Gastrocnemius medialis (tissue), 4 donors: ENCODE measurements around the gene RNU6-9. TPM values are rescaled to one million over a fixed set of nuclear protein-coding genes. Genes with fewer than 3 reads are reported as not detected.

Experiments used
- ATAC-seq, 2 donors: fragments of 150-250 bp; one replicate each; pipeline ENCODE4 v1.9.1; 2016
- DNase-seq, 2 donors: peaks; one replicate each; pipeline ENCODE4 v3.0.0-alpha.2; 2019
- H3K27ac ChIP-seq, 4 donors: fragments of 200-600 bp; sonication (generic); 1 replicate in 1 of 4; 2 replicates in 3 of 4; pipeline ENCODE4 v1.5.1; 2016 to 2018; ENCODE audit warnings: mild to moderate bottlenecking in 2 of 4, moderate library complexity in 1 of 4
- H3K27me3 ChIP-seq, 3 donors: fragments of 200-600 bp; sonication (generic) in 2 of 3; 1 replicate in 1 of 3; 2 replicates in 2 of 3; pipeline versions ENCODE4 v1.5.1 to v1.6.0; 2016 to 2019; ENCODE audit warnings: mild to moderate bottlenecking in 1 of 3, moderate library complexity in 1 of 3
- H3K36me3 ChIP-seq, 2 donors: fragments of 200-600 bp; sonication (generic) in 1 of 2; one replicate each; pipeline ENCODE4 v1.5.1; 2017 to 2018
- H3K4me1 ChIP-seq, 2 donors: fragments of 200-600 bp; sonication (generic) in 1 of 2; one replicate each; pipeline ENCODE4 v1.5.1; 2016 to 2017; ENCODE audit warnings: mild to moderate bottlenecking in 2 of 2
- H3K4me3 ChIP-seq, 4 donors: fragments of 200-600 bp; sonication (generic) in 3 of 4; 1 replicate in 1 of 4; 2 replicates in 3 of 4; pipeline ENCODE4 v1.5.1; 2016 to 2019; ENCODE audit warnings: mild to moderate bottlenecking in 2 of 4
- H3K9me3 ChIP-seq, 3 donors: fragments of 200-600 bp; sonication (generic) in 2 of 3; 1 replicate in 1 of 3; 2 replicates in 2 of 3; pipeline ENCODE4 v1.5.1; 2016 to 2019
- POLR2A ChIP-seq, 2 donors: fragments of 450-650 bp; IDR thresholded peaks; one replicate each; pipeline ENCODE4 v1.6.1; 2017; ENCODE audit warnings: antibody characterized with exemption in 2 of 2, mild to moderate bottlenecking in 2 of 2, moderate library complexity in 2 of 2
- in situ Hi-C, 4 donors: fragments of 200-750 bp; cut with MboI; loops; one replicate each; pipeline versions ENCODE4 v1.15.0 to v1.8.0; 2017; ENCODE audit warnings: low sequenced_read_pairs in 4 of 4
- intact Hi-C: fragments of 100-400 bp; cut with DNase I; formaldehyde crosslinking; loops from one replicate; pipeline ENCODE4 v1.15.1; 2023; ENCODE audit warnings: low total_unique reads
- total RNA-seq, 4 donors: library from RNA; depleted of rRNA; stranded (reverse); fragments of >200 nt; gene quantifications; one replicate each; pipeline versions ENCODE4 v1.1.0 to v1.2.3, GENCODE V29; 2016
- TF ChIP-seq, protein P1 (sequence below), 5 experiments: fragments of 450-650 bp in 3 of 5; fragments of 200-600 bp in 2 of 5; sonication (generic) in 2 of 5; IDR thresholded peaks in 4 of 5; conservative IDR thresholded peaks in 1 of 5; 1 replicate in 4 of 5; 2 replicates in 1 of 5; pipeline ENCODE4 v1.5.1; 2016 to 2019; ENCODE audit warnings: antibody characterized with exemption in 5 of 5, mild to moderate bottlenecking in 3 of 5, moderate library complexity in 3 of 5

RNU6-9 gene
- total RNA-seq, 4 donors from 2014 or later: not detected

DNA sequence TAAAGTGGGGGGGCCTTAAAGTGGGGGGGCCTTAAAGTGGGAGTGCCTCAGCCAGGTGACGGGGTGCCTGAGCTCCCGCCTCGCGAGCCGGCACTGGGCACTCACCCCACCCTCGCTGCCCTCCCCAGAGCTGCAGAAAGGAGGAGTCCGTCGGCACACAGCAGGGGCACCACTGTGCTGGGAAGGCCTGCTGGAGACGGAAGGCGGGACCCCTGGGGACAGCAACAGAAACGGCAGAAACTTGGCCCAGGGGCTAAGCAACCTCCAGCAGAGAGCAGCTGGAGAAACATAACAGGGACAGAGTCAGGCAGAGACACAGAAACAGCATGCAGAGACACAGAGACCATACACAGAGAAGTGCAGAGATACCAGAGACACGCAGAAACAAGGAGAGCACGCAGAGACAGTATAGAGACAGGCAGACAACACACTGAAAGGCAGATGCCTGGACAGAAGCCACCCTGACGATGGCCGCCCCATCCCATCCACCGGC, 25.9 kb upstream of the RNU6-9 start:
- no peak overlapping the region for H3K27ac ChIP-seq
- no peaks in the 10 kb centered on the region for H3K4me1 ChIP-seq
- no peak overlapping the region for H3K4me3 ChIP-seq
- no peaks in the 10 kb centered on the region for H3K9me3 ChIP-seq
- TF ChIP-seq POLR2A (IDR thresholded peaks at IDR 0.05): no peak
- TF ChIP-seq, protein P1, sequence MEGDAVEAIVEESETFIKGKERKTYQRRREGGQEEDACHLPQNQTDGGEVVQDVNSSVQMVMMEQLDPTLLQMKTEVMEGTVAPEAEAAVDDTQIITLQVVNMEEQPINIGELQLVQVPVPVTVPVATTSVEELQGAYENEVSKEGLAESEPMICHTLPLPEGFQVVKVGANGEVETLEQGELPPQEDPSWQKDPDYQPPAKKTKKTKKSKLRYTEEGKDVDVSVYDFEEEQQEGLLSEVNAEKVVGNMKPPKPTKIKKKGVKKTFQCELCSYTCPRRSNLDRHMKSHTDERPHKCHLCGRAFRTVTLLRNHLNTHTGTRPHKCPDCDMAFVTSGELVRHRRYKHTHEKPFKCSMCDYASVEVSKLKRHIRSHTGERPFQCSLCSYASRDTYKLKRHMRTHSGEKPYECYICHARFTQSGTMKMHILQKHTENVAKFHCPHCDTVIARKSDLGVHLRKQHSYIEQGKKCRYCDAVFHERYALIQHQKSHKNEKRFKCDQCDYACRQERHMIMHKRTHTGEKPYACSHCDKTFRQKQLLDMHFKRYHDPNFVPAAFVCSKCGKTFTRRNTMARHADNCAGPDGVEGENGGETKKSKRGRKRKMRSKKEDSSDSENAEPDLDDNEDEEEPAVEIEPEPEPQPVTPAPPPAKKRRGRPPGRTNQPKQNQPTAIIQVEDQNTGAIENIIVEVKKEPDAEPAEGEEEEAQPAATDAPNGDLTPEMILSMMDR (IDR thresholded peaks at IDR 0.05 in 4 of 5, conservative IDR thresholded peaks at IDR 0.05 in 1 of 5): no peak
- in situ Hi-C loops (loop anchor here in 1 of 4 donors (25.0 kb wide), 1 partner anchor 120 kb away; the partner anchor contains the start of gene WDR18), intact Hi-C loops (no loop called here)
- no peak for DNase-seq
- peaks cover 0 to 40% of the 10 kb centered on the region in 2 donors for H3K36me3 ChIP-seq
- ATAC-seq: no peak
- H3K27me3 ChIP-seq: peaks cover 2 to 8% (median 6%) of the 10 kb centered on the region in 3 donors

DNA sequence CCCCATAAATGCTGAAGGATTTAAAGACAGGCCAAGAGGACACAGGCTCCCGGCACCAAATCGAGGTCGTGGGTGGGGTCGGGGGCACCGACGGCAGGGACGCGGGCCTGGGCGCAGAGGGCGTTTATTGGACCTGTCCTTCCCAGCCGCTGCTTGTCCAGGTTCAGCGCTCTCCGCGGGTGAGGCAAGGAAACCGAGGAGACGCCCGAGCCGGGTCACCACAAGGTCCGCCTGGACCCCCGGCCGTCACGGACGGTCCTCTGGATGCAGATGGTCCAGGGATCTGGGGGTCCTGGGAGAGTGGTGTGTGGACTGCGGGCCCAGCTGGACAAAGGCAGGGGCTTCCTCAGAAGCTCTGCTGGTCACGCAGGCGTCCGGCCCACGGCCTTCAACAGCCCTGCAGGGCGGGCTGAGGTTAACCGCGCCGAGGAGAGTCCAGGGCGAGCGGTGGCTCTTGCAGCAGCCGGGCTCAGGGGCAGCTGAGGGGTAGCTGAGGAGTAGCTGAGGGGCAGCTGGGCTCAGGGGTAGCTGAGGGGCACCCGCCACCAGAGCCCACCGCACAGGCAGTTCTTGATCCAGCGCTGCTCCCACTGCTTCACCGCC, 25.3 kb upstream of the RNU6-9 start:
- TF ChIP-seq, protein P1 (IDR thresholded peaks at IDR 0.05 in 4 of 5, conservative IDR thresholded peaks at IDR 0.05 in 1 of 5): no peak
- TF ChIP-seq POLR2A (IDR thresholded peaks at IDR 0.05): no peak
- ATAC-seq: no peak
- no peak for DNase-seq
- Histone ChIP-seq H3K27me3 (peaks cover 0 to 2% (median 2%) of the 10 kb centered on the region in 3 donors), H3K9me3 (no peaks in the 10 kb centered on the region), H3K4me3 (no peak overlapping the region), H3K4me1 (no peaks in the 10 kb centered on the region), H3K36me3 (peaks cover 0 to 42% of the 10 kb centered on the region in 2 donors), H3K27ac (no peak overlapping the region)
- in situ Hi-C loops (loop anchor here in 1 of 4 donors (25.0 kb wide), 1 partner anchor 119 kb away; the partner anchor contains the start of gene WDR18), intact Hi-C loops (no loop called here)

DNA sequence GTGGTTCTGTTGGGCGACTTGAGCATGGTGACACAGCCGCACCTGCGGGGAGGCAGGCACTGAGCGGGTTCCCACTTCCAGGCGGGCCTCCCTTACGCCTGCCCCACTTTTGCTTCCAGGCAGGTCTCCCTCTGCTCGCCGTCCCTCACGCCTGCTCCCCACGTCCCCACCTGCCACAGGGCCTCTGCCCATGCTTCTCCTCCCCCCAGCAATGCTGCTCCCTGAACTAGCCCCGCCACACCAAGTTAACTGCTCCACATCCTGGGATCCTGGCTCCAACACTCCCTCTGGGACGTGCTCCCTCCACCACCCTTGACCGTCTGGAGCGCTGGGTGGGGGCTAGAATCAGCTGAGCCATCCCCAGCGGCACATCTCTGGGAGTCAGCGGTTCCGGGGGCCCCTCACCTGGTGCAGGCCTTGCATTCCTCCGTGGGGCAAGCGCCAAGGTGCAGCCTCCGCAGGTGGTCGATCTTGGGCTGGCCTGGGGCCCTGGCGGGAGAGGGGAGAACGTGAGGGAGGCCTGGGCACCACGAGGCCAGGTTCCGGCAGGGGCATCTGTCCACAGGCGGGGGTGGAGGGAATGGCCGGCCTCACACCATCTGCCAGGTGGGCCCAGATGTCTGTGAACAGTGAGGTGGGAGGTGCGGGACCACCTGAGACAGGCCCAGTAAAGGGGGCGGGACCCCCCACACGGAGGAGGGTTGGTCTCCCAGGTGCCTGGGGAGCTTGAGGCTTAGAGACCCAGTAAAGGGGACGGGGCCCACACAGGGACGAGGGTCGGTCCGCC, 24.6 kb upstream of the RNU6-9 start:
- intact Hi-C loops: no loop called here
- no peak for ATAC-seq

More for the DNA sequence above, 24.6 kb upstream of the RNU6-9 start:
- DNase-seq: no peak
- no peak for TF ChIP-seq POLR2A (IDR thresholded peaks at IDR 0.05)
- TF ChIP-seq, protein P1 (IDR thresholded peaks at IDR 0.05 in 4 of 5, conservative IDR thresholded peaks at IDR 0.05 in 1 of 5): no peak
- Histone ChIP-seq H3K9me3 (no peaks in the 10 kb centered on the region), H3K27ac (peak overlapping the region in 3 of 4 donors; percentile 39 to 52 (median 47)), H3K36me3 (peaks cover 0 to 45% of the 10 kb centered on the region in 2 donors), H3K27me3 (no peaks in the 10 kb centered on the region), H3K4me3 (no peak overlapping the region), H3K4me1 (no peaks in the 10 kb centered on the region)
- in situ Hi-C loops: loop anchor here in 1 of 4 donors (25.0 kb wide), 1 partner anchor 119 kb away; the partner anchor contains the start of gene WDR18
